HG03135 (cell line): ENCODE data around the gene ZNF497.
"Not testable (repeated sequence)": the region's sequence is repeated elsewhere in the genome, so short reads cannot be mapped to it uniquely, and the experiment has no call there.

Source experiments
- ATAC-seq: cut with Tn5 transposase; IDR thresholded peaks from one replicate; pipeline ENCODE4 v1.9.1; 2021; ENCODE audit warnings: mild to moderate bottlenecking, moderate library complexity; ENCODE audit not compliant: unreplicated experiment

The ZNF497 gene

DNA sequence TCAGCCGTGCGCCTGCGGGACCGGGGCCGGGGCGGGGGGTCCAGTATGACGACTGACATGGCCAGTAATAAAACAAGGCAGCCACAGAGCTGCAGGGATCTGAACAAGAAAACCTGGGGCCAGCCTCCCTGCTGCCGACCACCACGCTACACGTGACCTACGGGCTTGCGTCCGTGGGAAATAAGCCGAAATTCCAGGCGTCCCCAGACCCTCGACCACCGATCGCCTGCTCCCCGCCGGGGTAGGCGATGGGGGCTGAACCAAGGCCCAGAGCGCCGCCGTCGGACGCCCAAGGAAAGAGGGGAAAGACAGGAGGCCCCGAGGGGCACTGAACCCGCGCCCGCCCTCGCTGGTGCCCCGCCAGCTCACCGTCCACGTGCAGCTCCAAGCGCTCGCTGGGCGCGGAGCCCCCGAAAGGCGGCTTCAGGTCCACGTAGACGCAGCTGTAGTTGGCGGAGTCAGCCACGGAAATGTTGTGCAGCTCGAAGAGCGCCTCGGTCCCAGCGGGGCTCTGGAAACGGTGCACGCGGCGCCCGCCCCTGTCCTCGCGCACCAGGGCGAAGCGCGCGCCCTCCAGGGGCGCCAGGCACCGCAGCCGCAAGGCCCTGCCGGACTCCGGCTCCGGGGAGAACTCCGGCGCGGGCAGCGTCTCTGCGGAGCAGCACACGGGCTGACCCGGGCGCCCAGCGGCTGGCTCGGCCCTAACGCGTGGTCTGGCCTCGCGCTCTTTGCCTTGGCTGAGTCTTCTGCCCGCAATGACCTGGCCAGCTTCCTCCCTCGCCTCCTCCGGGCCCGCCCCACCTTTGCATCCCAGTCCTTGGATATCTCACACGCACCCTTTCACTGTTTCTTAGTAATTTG is 12.3 kb downstream of the ZNF497 start:
- ATAC-seq, result no peak

DNA sequence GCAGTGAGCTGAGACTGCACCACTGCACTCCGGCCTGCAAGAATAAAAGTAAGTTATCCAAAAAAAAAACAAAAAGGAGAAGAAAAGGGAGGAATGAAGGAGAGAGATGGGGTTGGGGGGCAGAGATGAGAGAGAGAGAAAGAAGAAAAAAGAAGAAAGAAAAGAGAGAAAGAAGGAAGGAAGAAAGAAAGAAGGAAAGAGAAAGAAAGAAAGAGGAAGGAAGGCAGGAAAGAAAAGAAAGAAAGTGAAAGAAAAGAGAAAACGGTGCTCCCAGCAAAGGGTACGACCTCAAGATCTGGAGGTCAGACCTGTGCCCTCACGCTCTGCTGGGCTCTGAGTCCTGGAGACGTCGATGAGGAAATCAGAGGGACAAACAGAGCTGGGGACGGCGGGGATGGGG is 13.0 kb downstream of the ZNF497 start:
- ATAC-seq, result no peak

DNA sequence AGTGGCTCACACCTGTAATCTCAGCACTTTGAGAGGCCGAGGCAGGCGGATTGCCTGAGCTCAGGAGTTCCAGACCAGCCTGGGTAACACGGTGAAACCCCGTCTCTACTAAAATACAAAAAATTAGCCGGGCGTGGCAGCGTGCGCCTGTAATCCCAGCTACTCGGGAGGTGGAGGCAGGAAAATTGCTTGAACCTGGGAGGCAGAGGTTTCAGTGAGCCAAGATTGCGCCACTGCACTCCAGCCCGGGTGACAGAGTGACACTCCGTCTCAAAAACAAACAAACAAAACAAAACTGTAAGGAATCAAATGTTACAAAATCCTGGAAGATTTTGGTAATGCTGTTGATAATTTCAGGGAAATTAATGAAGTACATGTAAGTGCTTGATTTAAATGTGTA is 14.5 kb downstream of the ZNF497 start:
- not testable (repeated sequence) for ATAC-seq

DNA sequence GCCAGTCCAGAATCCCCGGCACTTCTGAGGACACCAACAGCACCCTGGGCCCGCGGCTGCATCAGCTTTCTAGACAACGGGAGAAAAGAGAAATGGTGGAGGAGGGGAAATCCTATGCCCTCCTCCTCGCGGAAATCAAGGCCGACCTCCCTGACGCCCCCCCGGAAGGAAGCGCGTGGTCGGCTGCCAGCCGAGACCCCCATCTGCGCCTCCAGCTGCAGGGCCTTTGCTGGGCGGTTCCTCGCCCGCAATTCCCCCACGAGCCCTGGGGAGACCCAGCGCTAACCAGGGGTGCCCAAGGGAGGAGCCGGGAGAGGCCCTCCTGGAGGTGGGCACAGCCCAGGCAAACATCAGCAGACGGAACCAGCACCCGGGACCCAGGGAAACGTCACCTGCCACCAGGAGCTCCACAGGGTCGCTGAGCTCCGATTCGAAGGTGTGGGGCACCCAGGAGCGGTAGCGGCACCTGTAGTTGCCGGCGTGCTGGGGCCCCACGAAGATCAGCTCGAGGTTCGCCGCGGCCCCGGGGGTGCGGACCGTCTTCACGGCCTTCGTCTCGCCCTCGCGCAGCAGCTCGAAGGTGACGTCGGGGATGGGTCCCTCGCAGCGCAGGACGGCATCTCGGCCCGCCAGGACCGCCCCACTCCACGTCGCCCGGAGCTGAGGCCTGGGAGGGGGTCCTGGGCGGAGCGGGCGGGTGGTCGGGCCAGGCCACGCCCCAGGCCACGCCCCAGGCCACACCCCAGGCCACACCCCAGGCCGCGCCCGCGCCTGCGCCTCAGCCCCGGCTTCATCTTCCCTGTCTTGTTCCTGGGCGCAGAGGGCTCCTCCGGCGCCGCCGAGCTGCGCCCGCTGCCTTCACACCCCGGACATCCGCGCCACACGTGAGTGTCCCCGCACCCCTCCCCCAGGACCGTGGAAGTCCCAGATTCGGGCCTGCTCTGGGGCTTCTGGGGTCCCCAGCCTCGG is 15.3 kb downstream of the ZNF497 start:
- ATAC-seq, result peak; percentile 82

DNA sequence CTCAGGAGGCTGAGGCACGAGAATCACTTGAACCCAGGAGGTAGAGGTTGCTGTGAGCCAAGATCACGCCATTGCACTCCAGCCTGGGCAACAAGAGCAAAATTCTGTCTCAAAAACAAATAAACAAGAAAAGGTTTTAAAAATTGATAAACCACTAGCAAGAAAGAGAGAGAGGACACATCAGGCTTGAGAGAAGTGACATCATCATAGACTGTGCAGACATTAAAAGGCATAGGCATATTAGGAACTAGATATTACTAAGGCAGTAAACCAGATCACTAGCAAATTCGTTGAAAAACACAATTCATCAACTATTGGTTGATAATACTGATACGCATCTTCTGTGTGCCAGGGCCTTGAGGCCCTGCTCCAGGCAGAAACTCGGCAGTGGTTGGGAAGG is 17.0 kb downstream of the ZNF497 start:
- no peak for ATAC-seq

DNA sequence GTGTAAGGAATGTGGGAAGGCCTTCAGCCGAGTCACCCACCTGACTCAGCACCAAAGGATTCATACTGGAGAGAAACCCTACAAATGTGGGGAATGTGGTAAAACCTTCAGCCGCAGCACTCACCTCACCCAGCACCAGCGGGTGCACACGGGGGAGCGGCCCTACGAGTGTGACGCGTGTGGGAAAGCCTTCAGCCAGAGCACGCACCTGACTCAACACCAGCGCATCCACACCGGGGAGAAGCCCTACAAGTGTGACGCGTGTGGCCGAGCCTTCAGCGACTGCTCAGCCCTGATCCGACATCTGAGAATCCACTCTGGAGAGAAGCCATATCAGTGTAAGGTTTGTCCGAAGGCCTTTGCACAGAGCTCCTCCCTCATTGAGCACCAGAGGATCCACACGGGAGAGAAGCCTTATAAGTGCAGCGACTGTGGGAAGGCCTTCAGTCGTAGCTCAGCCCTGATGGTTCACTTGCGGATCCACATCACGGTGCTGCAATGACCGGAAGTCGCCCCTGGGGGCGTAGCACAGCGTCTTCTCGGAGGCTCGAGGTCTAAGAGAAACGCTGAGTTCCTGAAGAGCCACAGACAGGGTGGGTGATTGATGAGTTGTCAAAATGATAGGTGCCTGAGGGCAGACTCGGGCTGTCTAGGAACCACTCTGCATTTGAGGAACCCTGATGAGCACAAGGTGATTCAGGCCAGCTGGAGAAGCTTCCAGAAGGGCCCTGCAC is 23.6 kb downstream of the ZNF497 start:
- no peak for ATAC-seq

DNA sequence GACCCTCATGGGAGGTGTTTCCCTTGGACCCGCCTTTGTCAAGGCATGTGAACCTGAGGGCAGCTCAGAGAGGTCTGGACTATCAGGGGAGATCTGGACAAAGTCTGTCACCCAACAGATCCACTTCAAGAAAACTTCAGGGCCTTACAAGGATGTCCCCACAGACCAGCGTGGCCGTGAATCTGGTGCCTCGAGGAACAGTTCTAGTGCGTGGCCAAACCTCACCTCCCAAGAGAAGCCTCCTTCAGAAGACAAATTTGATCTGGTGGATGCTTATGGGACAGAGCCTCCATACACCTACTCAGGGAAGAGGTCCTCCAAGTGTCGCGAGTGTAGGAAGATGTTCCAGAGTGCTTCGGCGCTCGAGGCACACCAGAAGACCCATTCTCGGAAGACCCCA is 24.2 kb downstream of the ZNF497 start:
- no peak for ATAC-seq

DNA sequence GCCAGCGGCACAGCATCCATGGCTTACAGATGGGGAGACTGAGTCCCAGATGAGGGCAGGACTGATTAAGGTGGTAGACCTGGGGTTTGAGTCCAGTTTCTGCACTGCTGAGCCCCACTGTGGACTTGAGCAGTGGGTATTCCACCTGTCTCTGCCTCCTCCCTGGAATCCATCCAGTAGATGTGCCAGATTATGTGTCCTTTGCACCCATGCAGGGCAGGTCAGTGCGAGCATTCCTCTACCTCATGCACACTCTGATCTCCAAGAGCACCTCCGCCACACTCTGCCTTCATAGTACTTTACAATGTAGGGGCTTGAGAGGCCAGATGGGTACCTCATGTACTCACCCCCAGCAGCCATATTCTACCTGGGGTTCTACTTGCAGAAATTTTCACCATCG is 25.7 kb downstream of the ZNF497 start:
- no peak for ATAC-seq

DNA sequence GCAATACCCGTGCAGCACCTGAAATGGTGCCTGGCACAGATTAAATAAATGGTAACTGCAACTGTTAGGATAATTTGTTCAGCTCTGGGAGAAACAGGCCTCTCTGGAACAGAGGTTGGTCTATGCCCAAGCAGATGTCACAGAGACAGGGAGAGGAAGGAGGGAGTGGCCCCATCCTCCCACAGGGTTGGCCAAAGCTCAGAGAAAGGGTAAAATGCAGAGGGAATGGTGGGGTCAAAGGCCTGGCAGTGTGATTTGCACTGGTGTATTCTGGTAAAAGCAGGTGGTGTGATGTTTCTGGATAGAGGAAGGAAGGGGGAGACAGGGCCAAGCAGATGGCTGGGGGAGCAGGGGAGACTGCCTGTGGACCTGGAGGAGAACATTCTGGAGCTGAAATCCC is 26.3 kb downstream of the ZNF497 start:
- ATAC-seq, result no peak

DNA sequence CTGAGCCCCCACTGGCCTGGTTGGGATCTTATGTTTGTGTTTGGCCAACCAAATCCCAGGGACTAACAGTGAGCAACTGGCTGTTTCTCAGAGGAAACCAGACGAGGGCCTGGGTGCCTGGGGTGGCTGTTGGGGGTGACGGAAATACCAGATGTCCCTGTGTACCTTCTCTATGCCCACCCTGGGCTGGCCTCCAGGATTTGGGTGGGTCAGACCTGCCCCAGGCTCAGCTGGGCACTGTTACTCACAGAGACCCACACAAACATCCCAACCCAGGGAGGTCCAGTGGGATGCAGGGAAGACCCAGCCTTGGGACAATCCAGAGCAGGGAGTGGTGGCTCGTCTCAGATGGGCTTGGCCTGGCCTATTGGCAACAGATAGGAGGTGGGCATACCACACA is 26.9 kb downstream of the ZNF497 start:
- ATAC-seq, result no peak

DNA sequence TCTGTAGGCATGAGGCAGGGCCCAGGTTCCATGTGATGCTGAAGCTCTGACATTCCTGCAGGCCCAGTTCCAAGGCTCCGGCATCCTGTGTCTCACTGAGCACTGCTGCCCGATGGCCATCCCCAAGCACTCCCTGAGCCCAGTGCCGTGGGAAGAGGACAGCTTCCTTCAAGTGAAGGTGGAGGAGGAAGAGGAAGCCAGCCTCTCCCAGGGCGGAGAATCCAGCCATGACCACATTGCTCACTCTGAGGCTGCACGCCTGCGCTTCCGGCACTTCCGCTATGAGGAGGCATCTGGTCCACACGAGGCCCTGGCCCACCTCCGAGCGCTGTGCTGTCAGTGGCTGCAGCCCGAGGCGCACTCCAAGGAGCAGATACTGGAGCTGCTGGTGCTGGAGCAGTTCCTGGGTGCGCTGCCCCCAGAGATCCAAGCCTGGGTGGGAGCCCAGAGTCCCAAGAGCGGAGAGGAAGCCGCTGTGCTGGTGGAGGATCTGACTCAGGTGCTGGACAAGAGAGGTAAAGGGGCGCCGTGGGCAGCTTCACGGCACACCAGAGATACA is 27.8 kb downstream of the ZNF497 start:
- no peak for ATAC-seq

DNA sequence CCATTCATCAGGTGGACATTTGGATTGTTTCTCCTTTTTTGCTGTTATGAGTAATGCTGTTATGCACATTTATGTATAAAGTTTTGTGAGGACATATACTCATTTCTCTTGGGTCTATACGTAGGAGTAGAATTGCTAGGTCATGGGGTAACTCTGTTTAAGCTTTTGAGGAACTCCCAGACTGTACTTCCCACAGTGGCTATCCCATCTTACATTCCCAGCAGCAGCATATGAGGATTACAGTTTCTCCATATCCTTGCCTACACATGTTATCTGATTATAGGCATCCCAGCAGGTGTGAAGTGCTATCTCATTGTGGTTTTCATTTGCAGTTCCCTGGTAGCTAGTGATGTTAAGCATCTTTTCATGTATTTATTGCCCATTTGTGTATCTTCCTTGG is 29.9 kb downstream of the ZNF497 start:
- no peak for ATAC-seq

DNA sequence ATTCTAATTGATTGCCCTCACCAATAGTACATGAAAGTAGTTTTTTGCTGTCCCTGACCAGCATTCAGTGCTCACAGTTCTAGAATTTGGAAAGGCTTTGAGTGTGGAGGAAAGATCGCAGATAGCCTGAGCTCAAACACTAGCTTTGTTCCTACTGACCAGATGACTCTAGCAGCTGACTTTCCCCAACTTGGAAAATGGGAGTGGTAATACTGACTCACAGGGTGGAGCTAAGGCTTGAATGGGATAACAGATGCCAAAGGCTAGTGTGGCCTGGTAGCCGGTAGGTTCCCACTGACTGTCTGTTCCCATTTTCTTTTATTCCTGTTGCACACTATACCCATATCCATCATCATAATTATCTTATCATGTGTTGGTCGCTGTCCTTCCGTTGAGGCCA is 32.1 kb downstream of the ZNF497 start:
- no peak for ATAC-seq

DNA sequence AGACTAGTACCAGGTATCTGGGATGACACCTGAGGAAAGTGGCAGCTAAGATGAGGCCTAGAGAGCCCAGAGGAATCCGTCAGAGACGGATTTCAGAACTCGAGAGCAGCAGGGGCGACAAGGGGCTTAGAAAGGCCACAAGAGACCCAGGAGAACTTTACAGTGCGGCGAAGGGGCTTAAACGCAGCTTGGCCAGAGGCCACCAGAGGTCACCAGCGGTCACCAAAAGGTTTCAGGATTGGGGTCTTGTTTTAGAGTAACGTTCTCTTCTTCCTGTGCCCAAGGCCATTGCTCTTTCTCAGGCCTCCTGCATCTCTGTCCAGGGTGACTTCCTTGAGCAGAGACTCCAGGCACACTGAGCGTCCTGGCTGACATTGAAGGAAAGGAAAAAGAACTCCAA is 33.6 kb downstream of the ZNF497 start:
- ATAC-seq, result no peak

DNA sequence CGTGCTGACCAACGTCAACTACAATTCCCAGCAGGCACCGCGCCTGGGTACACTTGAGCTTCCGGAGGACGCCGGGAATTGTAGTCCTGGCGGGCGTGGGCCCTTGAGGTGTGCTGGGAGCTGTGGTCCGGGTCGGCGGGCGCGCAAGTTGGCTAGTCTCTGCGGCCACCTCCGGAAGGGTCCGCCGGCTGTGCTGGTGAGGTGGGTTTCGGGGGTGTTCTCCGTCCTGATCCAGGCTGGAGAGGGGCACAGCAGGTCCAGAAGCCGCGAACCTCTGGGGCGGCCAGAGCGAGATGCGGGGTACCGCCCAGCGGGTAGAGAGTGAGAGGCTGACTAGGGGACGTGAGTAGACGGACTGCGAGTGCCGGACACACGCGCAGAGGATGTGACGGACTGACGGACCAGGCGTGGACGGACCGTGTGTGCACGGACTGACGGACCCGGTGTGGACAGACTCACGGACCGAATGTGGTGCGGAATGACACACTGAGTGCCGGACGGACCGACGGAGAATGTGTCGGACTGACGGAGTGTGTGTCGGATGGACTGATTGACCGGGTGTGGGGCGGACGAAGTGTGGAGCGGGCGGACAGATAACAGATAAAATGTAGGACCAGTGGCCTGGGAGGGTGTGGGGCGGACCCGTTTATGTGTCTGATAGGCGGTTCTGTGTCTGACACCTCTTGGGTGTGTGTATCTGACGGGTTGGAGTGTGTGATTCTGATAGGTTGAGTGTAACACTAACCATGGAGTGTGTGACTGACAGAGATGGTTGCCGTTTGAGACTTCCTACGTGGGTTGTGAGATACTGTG is 35.4 kb downstream of the ZNF497 start, which contains the start of gene ZSCAN22:
Gene ZSCAN22 (plus strand): TSS at position 81 of the 813 bp plus-strand sequence. CDS start 7,809 bp downstream, outside the sequence.
- peak; percentile 87 for ATAC-seq

DNA sequence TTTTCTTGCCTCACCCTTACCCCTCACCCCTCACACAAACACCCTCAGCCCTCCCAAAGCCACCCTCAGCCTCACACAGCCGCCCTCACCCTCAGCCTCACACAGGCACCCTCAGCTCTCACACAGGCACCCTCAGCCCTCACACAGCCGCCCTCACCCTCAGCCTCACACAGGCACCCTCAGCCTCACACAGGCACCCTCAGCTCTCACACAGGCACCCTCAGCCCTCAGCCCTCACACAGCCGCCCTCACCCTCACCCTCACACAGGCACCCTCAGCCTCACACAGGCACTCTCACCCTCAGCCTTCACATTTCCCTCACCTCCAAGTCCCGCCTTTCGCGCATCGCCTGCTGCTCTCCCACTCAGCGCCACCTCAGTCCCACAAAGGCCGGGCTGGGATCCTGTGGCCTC is 36.0 kb downstream of the ZNF497 start:
- no peak for ATAC-seq

DNA sequence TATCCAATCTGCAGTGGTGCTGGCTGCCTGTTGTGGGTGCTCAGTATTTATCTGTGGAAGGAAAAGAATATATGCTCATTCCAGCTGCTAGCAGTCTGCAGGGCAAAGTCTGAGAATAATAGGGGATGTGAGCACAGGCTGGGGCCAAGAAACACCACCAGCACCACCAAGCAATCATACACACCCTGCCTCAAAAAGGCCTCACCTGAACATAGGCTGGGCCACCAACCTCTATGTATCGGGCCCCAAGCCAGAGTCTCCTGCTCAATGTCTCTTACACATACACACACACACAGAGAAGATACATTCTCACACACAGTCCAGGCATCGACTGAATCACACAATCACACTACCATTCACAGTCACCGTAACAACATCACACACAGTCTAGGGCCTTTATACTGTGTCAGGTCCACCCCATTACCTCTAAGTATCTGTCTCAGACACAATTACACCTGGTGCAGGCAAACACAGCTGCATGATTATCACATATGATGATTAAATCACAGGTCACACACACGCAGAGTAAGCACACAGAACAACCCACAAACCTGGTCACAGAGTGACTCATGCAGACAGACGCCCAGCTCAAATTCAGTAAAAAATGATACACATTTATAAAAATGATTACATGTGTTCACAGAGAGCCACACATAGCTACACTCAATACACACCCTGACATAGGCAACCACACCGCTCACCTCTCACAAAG is 37.1 kb downstream of the ZNF497 start:
- no peak for ATAC-seq

DNA sequence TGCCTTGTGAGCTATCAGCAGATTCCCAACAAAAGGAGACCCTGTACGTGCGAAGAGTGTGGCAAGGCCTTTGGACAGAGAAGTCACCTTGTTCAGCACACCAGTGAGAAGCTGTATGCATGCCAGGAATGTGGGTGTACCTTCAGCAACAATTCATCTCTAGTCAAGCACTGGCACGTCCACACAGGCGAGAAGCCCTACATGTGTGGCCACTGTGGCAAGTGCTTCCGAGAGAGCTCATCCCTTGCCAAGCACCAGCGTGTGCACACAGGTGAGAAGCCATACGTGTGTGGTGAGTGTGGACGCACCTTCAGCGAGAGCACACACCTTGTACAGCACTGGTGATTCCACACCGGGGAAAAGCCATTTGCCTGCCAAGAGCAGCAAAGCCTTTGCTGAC is 43.3 kb downstream of the ZNF497 start:
- ATAC-seq, result no peak

DNA sequence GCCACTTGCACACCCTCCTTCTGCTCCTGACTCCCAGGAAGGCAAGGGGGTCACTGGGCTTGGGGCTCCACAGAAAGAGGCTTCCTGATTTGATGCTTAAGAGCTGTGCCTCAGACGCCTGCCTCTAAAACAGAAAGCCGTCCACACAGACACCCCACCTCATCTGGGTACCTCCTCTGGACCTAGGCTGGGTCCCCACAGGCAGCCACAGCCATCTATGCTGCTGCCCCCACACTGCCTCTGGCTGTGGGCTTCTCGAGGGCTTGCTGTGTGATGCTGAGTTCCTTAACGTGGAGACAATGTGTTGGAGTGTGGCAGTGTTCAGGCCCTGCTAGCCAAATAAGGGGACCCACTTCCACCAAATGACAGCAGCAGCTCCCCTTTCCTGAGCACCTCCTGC is 44.3 kb downstream of the ZNF497 start:
- ATAC-seq, result no peak
